HepG2 (cell line): ENCODE measurements around the gene GINS3. TPM values are rescaled to one million over a fixed set of nuclear protein-coding genes. Genes with fewer than 3 reads are reported as not detected.

Experiments
- ATAC-seq: fragments of 200-7000 bp; cut with Tn5 transposase; 3 replicates; pipeline ENCODE4 v1.9.1; 2020; ENCODE audit warnings: mild to moderate bottlenecking, moderate library complexity
- BruUV-seq: library from RNA; stranded (reverse); fragments of 400-500 nt; replicated peaks from 2 replicates; lab custom pipeline; 2021; lab: Mats Ljungman, UMichigan
- CTCF ChIA-PET: fragments of 300-600 bp; formaldehyde crosslinking; extraction: SDS; loops from one replicate; lab custom pipeline; 2021; ENCODE audit warnings: low total read pairs, inconsistent platforms, low intra/inter-chr PET ratio; lab: Yijun Ruan, JAX
- POLR2A ChIA-PET: fragments of 350-600 bp; sonication (Branson Sonifier 250); formaldehyde crosslinking; loops from one replicate; lab custom pipeline; 2020; ENCODE audit warnings: antibody characterized with exemption, inconsistent platforms; lab: Yijun Ruan, JAX
- DNase-seq: peaks from one replicate; pipeline ENCODE4 v3.0.0-alpha.2; 2015; ENCODE audit warnings: low spot score
- FAIRE-seq: peaks from 3 replicates; lab custom pipeline; 2011; peaks lifted over from hg19 to GRCh38; lab: Jason Lieb, UNC
- H2AFZ ChIP-seq: one replicate; pipeline ENCODE4 v1.6.1; 2011; ENCODE audit warnings: low read length, inconsistent platforms
- H3K27ac ChIP-seq: fragments of 300-600 bp; 3 replicates; pipeline ENCODE4 v1.8.0; 2011; ENCODE audit warnings: mixed run types, mild to moderate bottlenecking, mixed read lengths, low read length, inconsistent platforms; ENCODE audit not compliant: insufficient read depth; ENCODE audit errors: extremely low read length
- H3K27me3 ChIP-seq, 2 experiments: fragments of 200-600 bp in 1 of 2; 2 replicates in 1 of 2; 3 replicates in 1 of 2; pipeline versions ENCODE4 v1.6.0 to v1.8.0; 2011; ENCODE audit warnings: low read length in 2 of 2, mild to moderate bottlenecking in 2 of 2, moderate library complexity in 2 of 2, inconsistent platforms in 1 of 2; ENCODE audit not compliant: insufficient read depth in 2 of 2, control insufficient read depth in 1 of 2
- H3K36me3 ChIP-seq, 2 experiments: fragments of 200-600 bp in 1 of 2; replicated peaks in 1 of 2; 2 replicates in 1 of 2; 3 replicates in 1 of 2; pipeline versions ENCODE4 v1.5.1 to v1.8.0; 2011; ENCODE audit warnings: low read length in 2 of 2, inconsistent platforms in 1 of 2; ENCODE audit not compliant: insufficient read depth in 2 of 2, control insufficient read depth in 1 of 2
- H3K4me1 ChIP-seq: 2 replicates; pipeline ENCODE4 v1.5.1; 2012; ENCODE audit warnings: low read length, inconsistent platforms; ENCODE audit not compliant: insufficient read depth
- H3K4me2 ChIP-seq: 2 replicates; pipeline ENCODE4 v1.6.0; 2011; ENCODE audit warnings: low read depth, low read length, inconsistent platforms
- H3K4me3 ChIP-seq, 3 experiments: fragments of 200-600 bp in 1 of 3; sonication (generic), shearing (Covaris generic) in 1 of 3; replicated peaks in 1 of 3; 2 replicates each; pipeline ENCODE4 v1.5.1; 2011 to 2016; ENCODE audit warnings: low read length in 3 of 3, inconsistent platforms in 2 of 3, low read depth in 2 of 3, mild to moderate bottlenecking in 2 of 3, control low read depth in 1 of 3, mixed read lengths in 1 of 3; ENCODE audit not compliant: insufficient read depth in 1 of 3
- H3K79me2 ChIP-seq: one replicate; pipeline ENCODE4 v1.6.1; 2011; ENCODE audit warnings: low read length, inconsistent platforms; ENCODE audit not compliant: insufficient read depth
- H3K9ac ChIP-seq: 2 replicates; pipeline ENCODE4 v1.6.0; 2011; ENCODE audit warnings: mild to moderate bottlenecking, low read depth, low read length, inconsistent platforms; ENCODE audit not compliant: insufficient read depth
- H3K9me3 ChIP-seq: 2 replicates; pipeline ENCODE4 v1.5.1; 2012; ENCODE audit warnings: mild to moderate bottlenecking, low read length
- H4K20me1 ChIP-seq: 2 replicates; pipeline ENCODE4 v1.6.0; 2011; ENCODE audit warnings: inconsistent platforms, mild to moderate bottlenecking, low read length, moderate library complexity; ENCODE audit not compliant: insufficient read depth
- CBX2 ChIP-seq, 2 experiments: fragments of 200-600 bp in 1 of 2; sonication (generic); formaldehyde crosslinking in 1 of 2; IDR thresholded peaks; 2 replicates each; pipeline versions ENCODE4 v1.7.0 to v1.8.1; 2018 to 2022; ENCODE audit warnings: low read depth in 2 of 2, low read length in 1 of 2, mild to moderate bottlenecking in 1 of 2, missing genetic modification reagents in 1 of 2
- ETV5 ChIP-seq: IDR thresholded peaks from 2 replicates; pipeline ENCODE4 v1.6.1; 2018; ENCODE audit warnings: missing biosample characterization, missing genetic modification reagents, inconsistent platforms, borderline replicate concordance
- HDAC1 ChIP-seq: sonication (generic); formaldehyde crosslinking; IDR thresholded peaks from 2 replicates; pipeline ENCODE4 v1.5.1; 2020; ENCODE audit warnings: mild to moderate bottlenecking, missing genetic modification reagents
- PAWR ChIP-seq: sonication (generic); formaldehyde crosslinking; IDR thresholded peaks from 2 replicates; pipeline ENCODE4 v1.4.0; 2020; ENCODE audit warnings: missing genetic modification reagents, mild to moderate bottlenecking, borderline replicate concordance
- PHF20 ChIP-seq: sonication (generic); formaldehyde crosslinking; IDR thresholded peaks from 2 replicates; pipeline ENCODE4 v1.5.0; 2020; ENCODE audit warnings: mild to moderate bottlenecking, missing genetic modification reagents
- SIN3B ChIP-seq: fragments of 150-350 bp; IDR thresholded peaks from 2 replicates; pipeline ENCODE4 v1.6.1; 2014; ENCODE audit warnings: low read length
- SIX1 ChIP-seq: sonication (generic); formaldehyde crosslinking; IDR thresholded peaks from 2 replicates; pipeline ENCODE4 v1.4.0; 2020; ENCODE audit warnings: missing genetic modification reagents, borderline replicate concordance
- SMARCE1 ChIP-seq: fragments of 450-650 bp; IDR thresholded peaks from 2 replicates; pipeline ENCODE4 v1.6.1; 2017; ENCODE audit warnings: borderline replicate concordance
- ZNF317 ChIP-seq: sonication (generic); formaldehyde crosslinking; IDR thresholded peaks from 2 replicates; pipeline ENCODE4 v1.5.0; 2020; ENCODE audit warnings: mild to moderate bottlenecking, missing genetic modification reagents
- ZNF354B ChIP-seq: sonication (generic); formaldehyde crosslinking; IDR thresholded peaks from 2 replicates; pipeline ENCODE4 v1.8.0; 2022; ENCODE audit warnings: mild to moderate bottlenecking, missing genetic modification reagents
- ZNF441 ChIP-seq: sonication (generic); formaldehyde crosslinking; IDR thresholded peaks from 2 replicates; pipeline ENCODE4 v1.7.0; 2021; ENCODE audit warnings: missing genetic modification reagents, borderline replicate concordance
- ZNF709 ChIP-seq: sonication (generic); formaldehyde crosslinking; IDR thresholded peaks from 2 replicates; pipeline ENCODE4 v1.5.0; 2020; ENCODE audit warnings: mild to moderate bottlenecking, missing genetic modification reagents
- ZNF720 ChIP-seq: sonication (generic); formaldehyde crosslinking; IDR thresholded peaks from 2 replicates; pipeline ENCODE4 v1.4.0; 2020; ENCODE audit warnings: missing genetic modification reagents
- ZNF83 ChIP-seq: sonication (generic); formaldehyde crosslinking; IDR thresholded peaks from 2 replicates; pipeline ENCODE4 v1.4.0; 2020; ENCODE audit warnings: missing genetic modification reagents, mild to moderate bottlenecking, borderline replicate concordance
- WGBS: methylation state at CpG from one replicate; pipeline ENCODE4 v1.1.6; 2017; ENCODE audit warnings: low lambda C conversion rate; 5-methylcytosine and 5-hydroxymethylcytosine counted together
- in situ Hi-C: cut with HindIII; loops from 2 replicates; pipeline ENCODE4 v1.10.0; 2017; ENCODE audit warnings: low pct_unique_long_range_greater_than_20kb; ENCODE audit not compliant: extremely low pct_ligation_motif_present
- intact Hi-C: fragments of 100-400 bp; cut with micrococcal nuclease; formaldehyde crosslinking; loops from one replicate; pipeline ENCODE4 v1.10.0; 2022; ENCODE audit not compliant: unreplicated experiment
- polyA plus RNA-seq, 8 experiments: library from polyadenylated mRNA; depleted of rRNA in 3 of 8; stranded (reverse) in 7 of 8; unstranded in 1 of 8; fragments of >200 nt; fragmentation: Illumina TruSeq in 4 of 8; extraction: Trizol in 4 of 8; gene quantifications; 2 replicates each; pipeline versions ENCODE4 v1.2.1 to v1.2.3, GENCODE V29; 2011 to 2016; ENCODE audit warnings: low read depth in 4 of 8, missing spikeins in 1 of 8, mixed read lengths in 1 of 8; ENCODE audit not compliant: insufficient read depth in 1 of 8
- total RNA-seq, 5 experiments: library from RNA; depleted of rRNA; stranded (reverse); fragments of >200 nt; fragmentation: Illumina TruSeq; extraction: Trizol; gene quantifications; 2 replicates each; pipeline ENCODE4 v1.2.3, GENCODE V29; 2016; ENCODE audit warnings: low read depth in 1 of 5
- TF ChIP-seq, protein P1 (sequence below): sonication (generic); formaldehyde crosslinking; IDR thresholded peaks from 2 replicates; pipeline ENCODE4 v1.5.1; 2020; ENCODE audit warnings: mild to moderate bottlenecking, missing genetic modification reagents, borderline replicate concordance
- TF ChIP-seq, protein P2 (sequence below): conservative IDR thresholded peaks from 2 replicates; pipeline ENCODE4 v1.6.1; 2018; ENCODE audit warnings: missing genetic modification reagents

The GINS3 gene
- total and polyA plus RNA-seq, 2 of the 13 experiments (the other 11 are each of a cell fraction or from before 2014, with no cell fraction given), result 6.5 to 19.3 TPM

DNA sequence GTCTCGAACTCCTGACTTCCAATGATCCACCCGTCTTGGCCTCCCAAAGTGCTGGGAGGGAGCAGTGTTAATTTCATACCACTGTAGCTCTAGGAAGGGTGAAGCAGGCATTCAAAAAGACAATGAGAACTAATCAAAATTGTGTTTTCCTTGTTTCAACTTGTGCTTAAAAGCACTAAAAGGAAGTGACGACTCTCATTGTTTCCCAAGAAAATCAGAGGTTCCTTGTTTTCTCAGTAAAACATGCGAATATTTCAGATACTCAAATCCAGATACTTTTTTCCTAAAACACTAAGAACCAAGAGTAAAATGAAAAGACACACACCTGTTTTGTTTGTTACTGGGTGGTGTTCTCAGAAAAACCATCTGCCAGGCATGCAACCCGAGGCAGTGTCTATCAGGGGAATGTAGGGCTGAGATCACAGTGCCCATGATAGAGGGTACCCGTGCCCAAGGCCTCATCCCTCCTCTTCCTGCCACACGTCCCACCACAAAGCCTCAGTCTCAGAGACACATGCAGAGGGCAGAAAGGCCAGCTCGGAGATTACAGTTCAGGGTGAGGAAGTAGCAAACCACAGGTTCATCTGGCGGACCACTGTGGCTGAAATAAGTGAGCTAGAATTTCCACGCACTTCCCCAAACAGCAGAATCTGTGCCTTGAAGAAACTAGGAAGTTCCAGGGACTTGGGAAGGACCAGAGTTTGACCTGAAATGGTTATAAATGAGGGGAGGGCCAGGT is 33.7 kb downstream of the GINS3 start:
- Histone ChIP-seq H3K4me1 (no peaks in the 10 kb centered on the region), H3K4me3 (no peak overlapping the region), H3K9me3 (no peaks in the 10 kb centered on the region), H3K4me2 (no peak overlapping the region), H3K27ac (no peak overlapping the region), H2AFZ (no peak overlapping the region), H4K20me1 (no peaks in the 10 kb centered on the region), H3K27me3 (peaks cover 0 to 27% of the 10 kb centered on the region in 2 experiments; a peak in 4 of 5 replicates), H3K36me3 (no peaks in the 10 kb centered on the region), H3K79me2 (no peaks in the 10 kb centered on the region)
- BruUV-seq, result no TSS peak
- DNase-seq (no peak), FAIRE-seq (no peak)
- CTCF ChIA-PET, result no interaction called here
- intact Hi-C loops (no loop called here), in situ Hi-C loops (no loop called here)
- TF ChIP-seq CBX2 (IDR thresholded peaks at IDR 0.05; ENCODE audit: low read depth, low read length) (no peak), CBX2 (CRISPR knock-in tag; IDR thresholded peaks at IDR 0.05; ENCODE audit: low read depth) (no peak), SIX1 (CRISPR knock-in tag) (no peak), ZNF709 (no peak), PHF20 (CRISPR knock-in tag) (no peak), ZNF317 (CRISPR knock-in tag) (no peak), ZNF441 (CRISPR knock-in tag) (no peak), ZNF83 (no peak), PAWR (CRISPR knock-in tag) (no peak), ZNF354B (CRISPR knock-in tag) (no peak), SMARCE1 (no peak), HDAC1 (CRISPR knock-in tag) (no peak), SIN3B (no peak), ETV5 (CRISPR knock-in tag) (no peak), ZNF720 (CRISPR knock-in tag) (no peak)
- TF ChIP-seq, protein P1, sequence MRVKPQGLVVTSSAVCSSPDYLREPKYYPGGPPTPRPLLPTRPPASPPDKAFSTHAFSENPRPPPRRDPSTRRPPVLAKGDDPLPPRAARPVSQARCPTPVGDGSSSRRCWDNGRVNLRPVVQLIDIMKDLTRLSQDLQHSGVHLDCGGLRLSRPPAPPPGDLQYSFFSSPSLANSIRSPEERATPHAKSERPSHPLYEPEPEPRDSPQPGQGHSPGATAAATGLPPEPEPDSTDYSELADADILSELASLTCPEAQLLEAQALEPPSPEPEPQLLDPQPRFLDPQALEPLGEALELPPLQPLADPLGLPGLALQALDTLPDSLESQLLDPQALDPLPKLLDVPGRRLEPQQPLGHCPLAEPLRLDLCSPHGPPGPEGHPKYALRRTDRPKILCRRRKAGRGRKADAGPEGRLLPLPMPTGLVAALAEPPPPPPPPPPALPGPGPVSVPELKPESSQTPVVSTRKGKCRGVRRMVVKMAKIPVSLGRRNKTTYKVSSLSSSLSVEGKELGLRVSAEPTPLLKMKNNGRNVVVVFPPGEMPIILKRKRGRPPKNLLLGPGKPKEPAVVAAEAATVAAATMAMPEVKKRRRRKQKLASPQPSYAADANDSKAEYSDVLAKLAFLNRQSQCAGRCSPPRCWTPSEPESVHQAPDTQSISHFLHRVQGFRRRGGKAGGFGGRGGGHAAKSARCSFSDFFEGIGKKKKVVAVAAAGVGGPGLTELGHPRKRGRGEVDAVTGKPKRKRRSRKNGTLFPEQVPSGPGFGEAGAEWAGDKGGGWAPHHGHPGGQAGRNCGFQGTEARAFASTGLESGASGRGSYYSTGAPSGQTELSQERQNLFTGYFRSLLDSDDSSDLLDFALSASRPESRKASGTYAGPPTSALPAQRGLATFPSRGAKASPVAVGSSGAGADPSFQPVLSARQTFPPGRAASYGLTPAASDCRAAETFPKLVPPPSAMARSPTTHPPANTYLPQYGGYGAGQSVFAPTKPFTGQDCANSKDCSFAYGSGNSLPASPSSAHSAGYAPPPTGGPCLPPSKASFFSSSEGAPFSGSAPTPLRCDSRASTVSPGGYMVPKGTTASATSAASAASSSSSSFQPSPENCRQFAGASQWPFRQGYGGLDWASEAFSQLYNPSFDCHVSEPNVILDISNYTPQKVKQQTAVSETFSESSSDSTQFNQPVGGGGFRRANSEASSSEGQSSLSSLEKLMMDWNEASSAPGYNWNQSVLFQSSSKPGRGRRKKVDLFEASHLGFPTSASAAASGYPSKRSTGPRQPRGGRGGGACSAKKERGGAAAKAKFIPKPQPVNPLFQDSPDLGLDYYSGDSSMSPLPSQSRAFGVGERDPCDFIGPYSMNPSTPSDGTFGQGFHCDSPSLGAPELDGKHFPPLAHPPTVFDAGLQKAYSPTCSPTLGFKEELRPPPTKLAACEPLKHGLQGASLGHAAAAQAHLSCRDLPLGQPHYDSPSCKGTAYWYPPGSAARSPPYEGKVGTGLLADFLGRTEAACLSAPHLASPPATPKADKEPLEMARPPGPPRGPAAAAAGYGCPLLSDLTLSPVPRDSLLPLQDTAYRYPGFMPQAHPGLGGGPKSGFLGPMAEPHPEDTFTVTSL, result no peak
- TF ChIP-seq, protein P2, sequence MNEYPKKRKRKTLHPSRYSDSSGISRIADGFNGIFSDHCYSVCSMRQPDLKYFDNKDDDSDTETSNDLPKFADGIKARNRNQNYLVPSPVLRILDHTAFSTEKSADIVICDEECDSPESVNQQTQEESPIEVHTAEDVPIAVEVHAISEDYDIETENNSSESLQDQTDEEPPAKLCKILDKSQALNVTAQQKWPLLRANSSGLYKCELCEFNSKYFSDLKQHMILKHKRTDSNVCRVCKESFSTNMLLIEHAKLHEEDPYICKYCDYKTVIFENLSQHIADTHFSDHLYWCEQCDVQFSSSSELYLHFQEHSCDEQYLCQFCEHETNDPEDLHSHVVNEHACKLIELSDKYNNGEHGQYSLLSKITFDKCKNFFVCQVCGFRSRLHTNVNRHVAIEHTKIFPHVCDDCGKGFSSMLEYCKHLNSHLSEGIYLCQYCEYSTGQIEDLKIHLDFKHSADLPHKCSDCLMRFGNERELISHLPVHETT (CRISPR knock-in tag), result no peak
- TF ChIP-seq, all 625 proteins: peak for 0
- POLR2A ChIA-PET, result no interaction called here
- no peak for ATAC-seq
- no peak overlapping the region for H3K9ac ChIP-seq
- WGBS, result 20% methylated on average over 10 of the region's 10 CpGs
